ENCODE data around the gene ILF2.

ILF2 gene

GRCh38 chr1:153629343-153629665 lies 41.5 kb downstream of the ILF2 start:
- in situ Hi-C loops (cut with MboI; ENCODE audit: low sequenced_read_pairs): loop anchor here (10.0 kb wide), 1 partner anchor 55 kb away; no protein-coding TSS in a partner anchor

- in situ Hi-C loops (cut with MboI; ENCODE audit: low sequenced_read_pairs): loop anchor here (10.0 kb wide), 1 partner anchor 54 kb away; no protein-coding TSS in a partner anchor
These were observed 42.0 kb downstream of the ILF2 start for GRCh38 chr1:153628638-153629342.

- in situ Hi-C loops (cut with MboI; ENCODE audit: low sequenced_read_pairs): loop anchor here (10.0 kb wide), 1 partner anchor 53 kb away; no protein-coding TSS in a partner anchor
These were observed 42.8 kb downstream of the ILF2 start, which contains the start of gene S100A1 for GRCh38 chr1:153627715-153628626. Gene S100A1 (plus strand): TSS chr1:153628434. CDS start chr1:153630522, 2,088 bp downstream.

GRCh38 chr1:153626904-153627714 lies 43.7 kb downstream of the ILF2 start, which contains the start of gene S100A13:
Gene S100A13 (minus strand): TSS chr1:153627505. CDS start chr1:153626472, 1,033 bp downstream.
- in situ Hi-C loops (cut with MboI; ENCODE audit: low sequenced_read_pairs): loop anchor here (10.0 kb wide), 1 partner anchor 52 kb away; no protein-coding TSS in a partner anchor

- in situ Hi-C loops (cut with MboI; ENCODE audit: low sequenced_read_pairs): loop anchor here (10.0 kb wide), 1 partner anchor 52 kb away; no protein-coding TSS in a partner anchor
These were observed 44.3 kb downstream of the ILF2 start for GRCh38 chr1:153626477-153626903.

GRCh38 chr1:153624965-153625611 lies 45.7 kb downstream of the ILF2 start:
- in situ Hi-C loops (cut with MboI; ENCODE audit: low sequenced_read_pairs): loop anchor here (10.0 kb wide), 1 partner anchor 50 kb away; no protein-coding TSS in a partner anchor

- in situ Hi-C loops (cut with MboI; ENCODE audit: low sequenced_read_pairs): loop anchor here (10.0 kb wide), 1 partner anchor 48 kb away; no protein-coding TSS in a partner anchor
These were observed 47.7 kb downstream of the ILF2 start for GRCh38 chr1:153623101-153623500.

GRCh38 chr1:153619171-153619570 lies 51.6 kb downstream of the ILF2 start:
- in situ Hi-C loops (cut with MboI; ENCODE audit: low sequenced_read_pairs): no loop called here

- in situ Hi-C loops (cut with MboI; ENCODE audit: low sequenced_read_pairs): no loop called here
These were observed 53.1 kb downstream of the ILF2 start for GRCh38 chr1:153617663-153618062.

GRCh38 chr1:153616917-153617311 lies 53.9 kb downstream of the ILF2 start:
- in situ Hi-C loops (cut with MboI; ENCODE audit: low sequenced_read_pairs): no loop called here

GRCh38 chr1:153616144-153616916 lies 54.5 kb downstream of the ILF2 start, which contains the start of gene S100A14:
Gene S100A14 (minus strand): TSS chr1:153616325. CDS start chr1:153615858, 467 bp downstream.
- in situ Hi-C loops (cut with MboI; ENCODE audit: low sequenced_read_pairs): no loop called here

GRCh38 chr1:153615406-153615805 lies 55.4 kb downstream of the ILF2 start:
- in situ Hi-C loops (cut with MboI; ENCODE audit: low sequenced_read_pairs): no loop called here

- in situ Hi-C loops (cut with MboI; ENCODE audit: low sequenced_read_pairs): no loop called here
These were observed 55.9 kb downstream of the ILF2 start for GRCh38 chr1:153614906-153615305.

GRCh38 chr1:153614189-153614900 lies 56.4 kb downstream of the ILF2 start:
- in situ Hi-C loops (cut with MboI; ENCODE audit: low sequenced_read_pairs): no loop called here

GRCh38 chr1:153613406-153613805 lies 57.4 kb downstream of the ILF2 start:
- in situ Hi-C loops (cut with MboI; ENCODE audit: low sequenced_read_pairs): no loop called here

- in situ Hi-C loops (cut with MboI; ENCODE audit: low sequenced_read_pairs): no loop called here
These were observed 58.0 kb downstream of the ILF2 start, which contains the start of gene S100A16 for GRCh38 chr1:153612755-153613331. Gene S100A16 (minus strand): TSS chr1:153613137. CDS start chr1:153608151, 4,986 bp downstream.

- in situ Hi-C loops (cut with MboI; ENCODE audit: low sequenced_read_pairs): no loop called here
These were observed 58.6 kb downstream of the ILF2 start for GRCh38 chr1:153612111-153612754.

Data from HL-60/S4 (cell line).